NCI-H1694 (cell line): Measurements from ENCODE around the gene RO60.

ENCODE experiments used
- DNase-seq: peaks from one replicate; lab custom pipeline; 2025; lab: John Stamatoyannopoulos, UW

Gene RO60

GRCh38 chr1:193060938-193061337 is 1.5 kb downstream of the RO60 start:
- no peak for DNase-seq

DNA sequence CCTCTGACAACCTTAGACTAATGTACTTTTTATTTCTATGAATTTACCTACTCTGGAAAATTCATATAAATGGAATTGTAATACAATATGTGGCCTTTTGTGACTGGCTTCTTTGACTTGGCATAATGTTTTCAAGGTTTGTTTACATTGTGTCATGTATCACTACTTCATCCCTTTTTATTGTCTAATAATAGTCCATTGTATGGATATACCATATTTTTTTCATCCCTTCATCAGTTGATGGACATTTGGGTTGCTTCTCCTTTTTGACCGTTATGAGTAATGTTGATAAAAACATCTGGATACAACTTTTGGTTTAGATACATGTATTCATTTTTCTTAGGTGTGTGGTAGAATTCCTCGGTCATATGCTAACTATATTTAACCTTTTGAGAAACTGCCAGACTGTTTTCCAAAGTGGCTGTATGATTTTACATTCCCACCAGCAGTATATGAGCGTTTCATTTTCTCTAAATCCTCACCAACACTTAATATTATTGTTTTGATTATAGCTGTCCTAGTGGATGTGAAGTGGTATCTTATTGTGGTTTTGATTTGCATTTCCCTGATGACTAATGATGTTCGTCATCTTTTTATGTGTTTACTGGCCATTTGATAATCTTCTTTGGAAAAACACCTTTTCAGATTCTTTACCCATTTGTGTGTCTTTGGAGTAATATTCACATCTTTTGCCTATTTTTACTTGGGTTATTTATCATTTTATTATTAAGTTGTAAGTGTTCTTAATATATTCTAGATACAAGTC is 3.5 kb downstream of the RO60 start:
- DNase-seq = no peak

- DNase-seq = no peak
Observed at GRCh38 chr1:193065954-193066353, 6.5 kb downstream of the RO60 start.

DNA sequence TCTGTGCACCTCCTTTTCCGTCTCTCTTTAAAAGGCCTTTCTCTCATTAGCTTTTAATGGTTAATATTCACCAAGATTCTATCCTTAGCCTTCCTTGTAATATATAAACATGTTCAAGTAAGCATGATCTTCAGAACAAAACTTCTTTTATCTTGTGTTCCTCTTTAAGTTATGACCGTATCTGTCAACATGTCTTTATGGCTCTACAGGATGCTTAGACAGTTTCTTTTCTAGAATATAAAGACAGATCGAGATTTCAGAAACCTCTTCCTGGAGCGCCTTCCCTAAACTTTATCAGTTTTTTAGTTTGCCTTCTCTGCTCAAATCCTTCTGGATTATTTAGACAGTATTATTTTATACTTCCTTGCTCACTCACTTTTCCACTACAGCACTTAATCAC is 7.2 kb downstream of the RO60 start:
- DNase-seq = no peak

- no peak for DNase-seq
Observed at GRCh38 chr1:193068013-193068412, 8.6 kb downstream of the RO60 start.

DNA sequence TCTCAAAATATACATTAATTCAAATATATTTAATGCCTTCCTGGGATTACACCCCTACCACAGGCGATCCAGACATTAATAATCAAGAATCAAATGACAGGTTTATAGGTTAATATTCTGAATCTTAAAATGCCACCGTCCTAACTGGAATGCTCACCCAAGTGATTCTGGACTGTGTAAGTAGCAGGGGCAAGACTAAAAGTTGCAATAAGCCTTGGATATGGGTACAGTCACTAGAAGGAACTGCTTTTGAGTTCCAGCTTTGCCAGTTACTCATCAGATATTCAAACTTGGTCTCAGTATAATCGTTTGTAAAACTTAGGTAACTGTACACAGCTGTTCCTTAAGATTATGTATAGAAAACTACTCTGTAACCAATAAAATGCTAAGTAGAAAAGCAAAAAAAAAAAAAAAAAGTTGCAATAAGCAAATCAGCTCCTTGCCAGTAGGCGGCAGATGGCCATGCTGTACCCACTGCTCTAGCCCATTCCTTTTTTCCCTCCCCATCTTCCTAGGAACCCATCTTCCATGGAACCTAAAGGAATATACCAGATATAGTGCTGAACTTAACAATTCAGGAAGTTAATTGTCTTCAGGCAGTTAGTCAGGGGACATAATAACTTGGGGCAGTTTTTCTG is 10.5 kb downstream of the RO60 start:
- DNase-seq = no peak

DNA sequence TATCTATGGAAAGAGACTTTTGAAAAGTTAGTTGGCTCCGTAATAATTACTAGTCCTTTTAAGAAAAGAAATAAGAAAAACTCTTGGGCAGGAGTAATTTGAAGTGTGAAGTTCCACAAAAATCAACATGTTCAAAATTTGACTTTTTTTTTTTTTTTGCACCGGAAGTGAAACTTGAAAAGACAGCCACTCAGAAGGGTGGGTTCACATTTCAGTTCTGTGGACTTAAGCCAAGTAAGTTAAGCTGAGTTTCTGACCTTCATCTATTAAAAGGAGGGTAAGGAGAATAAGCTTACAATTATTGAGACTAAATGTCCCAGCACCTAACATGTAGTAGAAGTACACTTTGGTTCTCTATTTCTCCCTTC is 11.0 kb downstream of the RO60 start:
- no peak for DNase-seq

DNA sequence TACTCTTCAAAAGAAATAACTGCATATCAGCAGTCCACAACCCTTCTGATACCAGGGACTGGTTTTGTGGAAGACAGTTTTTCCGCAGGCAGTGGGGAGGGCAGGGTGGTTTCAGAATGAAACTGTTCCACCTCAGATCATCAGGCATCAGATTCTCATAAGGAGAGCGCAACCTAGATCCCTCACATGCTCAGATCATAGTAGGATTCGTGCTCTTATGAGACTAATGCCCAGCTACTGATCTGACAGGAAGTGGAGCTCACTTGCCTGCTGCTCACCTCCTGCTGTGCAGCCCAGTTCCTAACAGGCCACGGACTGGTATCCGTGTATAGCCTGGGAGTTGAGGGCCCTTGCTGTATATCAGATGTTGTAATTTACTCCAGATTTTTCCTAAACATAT is 11.5 kb downstream of the RO60 start:
- no peak for DNase-seq

GRCh38 chr1:193077991-193078390 is 18.6 kb downstream of the RO60 start:
- no peak for DNase-seq

GRCh38 chr1:193079187-193079586 is 19.8 kb downstream of the RO60 start:
- DNase-seq = no peak

DNA sequence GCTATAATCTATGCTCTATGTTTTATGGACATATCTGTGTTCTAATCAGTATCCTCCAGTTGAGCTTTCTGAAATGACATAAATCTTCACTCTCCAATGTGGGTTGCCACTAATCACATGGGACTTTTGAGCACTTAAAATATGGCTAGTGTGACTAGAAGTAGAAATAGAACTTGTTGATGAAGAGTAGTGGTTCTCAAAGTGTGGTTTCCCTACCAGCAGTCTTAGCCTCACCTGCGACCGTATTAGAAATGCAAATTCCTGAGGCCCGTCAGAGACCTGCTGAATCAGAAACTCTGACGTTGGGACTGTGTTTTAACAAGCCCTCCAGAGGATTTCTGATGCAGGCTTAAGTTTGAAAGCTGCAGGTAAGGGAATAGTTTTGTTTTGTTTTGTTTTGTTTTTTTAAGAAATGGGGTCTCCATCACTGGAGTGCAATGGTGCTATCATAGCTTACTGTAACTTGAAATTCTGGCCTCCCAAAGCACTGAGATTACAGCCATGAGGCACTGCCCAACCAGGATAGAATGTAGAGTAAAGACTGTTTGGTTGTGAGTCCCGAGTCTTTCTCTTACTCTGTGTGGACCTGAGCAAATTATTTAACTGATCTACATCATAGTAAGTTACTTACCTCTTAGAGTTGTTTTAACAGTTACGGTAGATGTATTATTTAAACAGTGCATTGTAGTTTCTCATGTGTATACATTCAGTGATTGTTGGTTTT is 24.1 kb downstream of the RO60 start:
- DNase-seq = no peak

- DNase-seq = no peak
Observed at GRCh38 chr1:193085263-193085662, 25.9 kb downstream of the RO60 start.

DNA sequence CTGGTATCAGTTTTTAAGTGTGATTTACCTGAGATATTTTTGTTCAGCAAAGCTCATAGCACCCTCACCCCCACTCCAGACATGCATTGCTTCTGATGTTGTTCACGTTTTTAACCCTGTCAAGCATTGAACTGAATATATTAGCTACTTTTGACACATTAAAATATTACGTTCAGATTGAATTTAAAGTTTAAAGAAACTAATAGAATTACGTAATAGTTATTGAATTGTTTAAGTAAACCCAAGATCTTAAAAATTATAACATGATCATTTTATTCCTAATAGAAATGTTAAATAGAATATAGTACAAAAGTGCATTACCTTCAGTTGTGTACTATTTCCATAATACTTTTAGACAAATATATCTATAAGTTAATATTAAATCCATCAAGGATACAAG is 26.9 kb downstream of the RO60 start:
- DNase-seq = no peak

GRCh38 chr1:193087893-193088292 is 28.5 kb downstream of the RO60 start:
- no peak for DNase-seq

- DNase-seq = no peak
Observed at GRCh38 chr1:193090865-193091264, 31.5 kb downstream of the RO60 start.

GRCh38 chr1:193094112-193094511 is 34.7 kb downstream of the RO60 start:
- no peak for DNase-seq

DNA sequence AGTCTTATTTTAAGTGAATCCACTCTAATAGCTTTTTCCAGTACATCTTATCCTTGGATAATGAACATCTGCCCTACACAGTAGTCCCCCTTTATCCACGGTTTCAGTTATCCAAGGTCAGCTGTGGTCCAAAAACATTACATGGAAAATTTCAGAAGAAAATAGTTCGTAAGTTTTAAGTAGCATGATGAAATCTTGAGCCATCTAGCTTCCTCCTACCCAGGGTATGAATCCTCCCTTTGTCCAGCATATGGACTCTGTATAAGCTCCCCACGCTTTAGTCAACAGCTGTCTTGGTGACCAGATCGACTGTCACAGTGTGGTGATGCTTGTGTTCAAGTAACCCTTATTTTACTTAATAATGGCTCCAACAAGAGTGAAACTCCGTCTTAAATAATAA is 43.2 kb downstream of the RO60 start:
- no peak for DNase-seq

GRCh38 chr1:193103759-193104501 is 44.5 kb downstream of the RO60 start:
- no peak for DNase-seq

DNA sequence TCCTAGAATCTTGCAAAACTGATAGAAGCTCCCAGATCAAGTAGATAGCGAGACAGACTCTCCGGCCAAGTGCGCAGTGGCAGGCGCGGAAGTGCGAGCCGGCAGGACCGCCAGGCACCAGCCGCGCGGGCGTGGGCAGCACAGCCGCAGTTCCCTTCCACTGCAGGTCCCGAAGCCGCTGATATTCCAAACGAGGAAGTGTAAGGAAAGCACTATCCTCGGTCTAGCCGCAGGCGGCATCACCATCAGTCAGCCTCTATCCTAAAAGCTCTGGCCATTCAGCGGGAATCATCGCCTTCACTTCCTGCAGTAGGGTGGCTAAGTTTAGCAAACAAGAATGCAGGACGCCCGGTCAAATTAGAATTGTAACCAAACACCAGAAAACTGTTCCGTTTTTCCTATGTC is 45.1 kb downstream of the RO60 start:
- DNase-seq = no peak

- peak; percentile 45 for DNase-seq
Observed at GRCh38 chr1:193104907-193105820, 45.8 kb downstream of the RO60 start, which contains the start of gene GLRX2. TSS of gene GLRX2 (minus strand) at chr1:193105414. CDS start at chr1:193105382, 32 bp downstream.

- no peak for DNase-seq
Observed at GRCh38 chr1:193105821-193106177, 46.4 kb downstream of the RO60 start.
